GM12801 (cell line): ENCODE data around the gene C4B.

Experiments used
- TF ChIP-seq, protein P1 (sequence below): IDR thresholded peaks from one replicate; pipeline ENCODE4 v1.5.1; 2011; ENCODE audit warnings: control low read depth; ENCODE audit not compliant: insufficient read length; ENCODE audit errors: extremely low read depth

Gene C4B

GRCh38 chr6:32060966-32061655, 46.5 kb downstream of the C4B start:
- TF ChIP-seq, protein P1, sequence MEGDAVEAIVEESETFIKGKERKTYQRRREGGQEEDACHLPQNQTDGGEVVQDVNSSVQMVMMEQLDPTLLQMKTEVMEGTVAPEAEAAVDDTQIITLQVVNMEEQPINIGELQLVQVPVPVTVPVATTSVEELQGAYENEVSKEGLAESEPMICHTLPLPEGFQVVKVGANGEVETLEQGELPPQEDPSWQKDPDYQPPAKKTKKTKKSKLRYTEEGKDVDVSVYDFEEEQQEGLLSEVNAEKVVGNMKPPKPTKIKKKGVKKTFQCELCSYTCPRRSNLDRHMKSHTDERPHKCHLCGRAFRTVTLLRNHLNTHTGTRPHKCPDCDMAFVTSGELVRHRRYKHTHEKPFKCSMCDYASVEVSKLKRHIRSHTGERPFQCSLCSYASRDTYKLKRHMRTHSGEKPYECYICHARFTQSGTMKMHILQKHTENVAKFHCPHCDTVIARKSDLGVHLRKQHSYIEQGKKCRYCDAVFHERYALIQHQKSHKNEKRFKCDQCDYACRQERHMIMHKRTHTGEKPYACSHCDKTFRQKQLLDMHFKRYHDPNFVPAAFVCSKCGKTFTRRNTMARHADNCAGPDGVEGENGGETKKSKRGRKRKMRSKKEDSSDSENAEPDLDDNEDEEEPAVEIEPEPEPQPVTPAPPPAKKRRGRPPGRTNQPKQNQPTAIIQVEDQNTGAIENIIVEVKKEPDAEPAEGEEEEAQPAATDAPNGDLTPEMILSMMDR = no peak

- TF ChIP-seq, protein P1 = no peak
Observed at GRCh38 chr6:32064706-32065105, 50.1 kb downstream of the C4B start.

DNA sequence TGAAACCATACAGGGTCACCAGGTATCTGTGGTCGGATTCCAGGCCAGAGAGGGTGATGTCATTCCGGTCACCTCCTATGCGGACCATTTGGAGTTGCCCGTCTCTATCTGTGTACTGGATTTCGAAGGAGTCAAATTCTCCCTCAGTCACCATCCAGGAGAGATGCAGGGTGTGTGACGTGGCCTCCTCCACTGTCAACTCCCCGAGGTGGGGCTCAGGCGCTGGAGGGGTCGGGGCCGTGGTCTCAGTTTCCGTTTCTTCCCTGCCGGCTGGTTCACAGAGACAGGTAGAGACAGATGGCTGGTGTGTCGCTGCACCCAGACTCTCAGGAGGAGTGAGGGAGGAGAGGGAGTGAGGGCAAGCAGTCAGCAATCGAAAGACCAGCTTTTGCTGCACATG, 54.3 kb downstream of the C4B start:
- TF ChIP-seq, protein P1 = no peak

DNA sequence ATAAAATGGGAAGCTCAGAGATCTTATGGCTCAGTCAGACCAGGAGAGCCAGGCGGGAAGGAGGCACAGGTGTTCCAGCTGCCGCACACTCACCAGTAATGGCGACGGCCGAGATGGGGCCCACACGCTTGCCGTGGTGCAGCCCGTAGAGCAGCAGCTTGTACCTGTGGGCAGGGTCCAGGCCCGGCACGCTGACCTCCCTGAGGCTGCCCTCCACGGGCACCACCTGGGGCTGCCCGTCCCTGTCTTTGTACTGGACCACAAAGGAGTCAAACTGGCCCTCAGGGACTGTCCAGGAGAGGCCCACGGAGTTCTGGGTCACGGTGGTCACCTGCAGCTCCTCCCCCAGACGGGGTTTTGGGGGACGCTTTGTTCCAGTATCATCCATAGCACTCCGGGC, 54.9 kb downstream of the C4B start:
- TF ChIP-seq, protein P1 = no peak

DNA sequence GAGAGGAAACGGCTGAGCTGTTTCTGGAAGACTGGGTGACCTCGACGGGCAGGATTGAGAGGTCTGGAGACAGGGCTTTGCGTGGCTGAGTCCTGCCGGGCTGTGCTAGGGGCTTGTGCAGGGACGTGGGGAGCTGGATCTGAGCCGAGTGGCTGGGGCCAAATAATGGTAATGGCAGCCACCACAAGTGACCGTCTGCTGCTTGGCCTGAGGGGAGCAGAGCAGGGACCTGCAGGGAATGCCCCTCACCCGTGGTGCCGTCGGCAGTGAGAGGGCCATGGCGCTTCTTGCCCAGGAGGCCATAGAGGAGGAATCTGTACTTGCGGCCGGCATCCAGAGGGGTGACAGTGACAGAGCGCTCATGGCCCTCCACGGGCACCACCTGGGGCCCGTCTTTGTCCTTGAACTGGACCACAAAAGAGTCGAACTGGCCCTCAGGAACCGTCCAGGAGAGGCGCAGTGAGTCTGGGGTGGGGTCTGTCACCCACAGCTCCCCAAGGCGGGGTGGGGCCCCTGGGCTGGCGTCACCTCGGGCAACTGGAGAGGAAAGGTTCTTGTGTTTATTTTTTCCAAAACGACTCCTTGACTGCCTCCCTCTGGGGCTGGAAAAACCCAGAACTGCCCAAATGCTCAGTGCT, 55.4 kb downstream of the C4B start:
- TF ChIP-seq, protein P1 = no peak

DNA sequence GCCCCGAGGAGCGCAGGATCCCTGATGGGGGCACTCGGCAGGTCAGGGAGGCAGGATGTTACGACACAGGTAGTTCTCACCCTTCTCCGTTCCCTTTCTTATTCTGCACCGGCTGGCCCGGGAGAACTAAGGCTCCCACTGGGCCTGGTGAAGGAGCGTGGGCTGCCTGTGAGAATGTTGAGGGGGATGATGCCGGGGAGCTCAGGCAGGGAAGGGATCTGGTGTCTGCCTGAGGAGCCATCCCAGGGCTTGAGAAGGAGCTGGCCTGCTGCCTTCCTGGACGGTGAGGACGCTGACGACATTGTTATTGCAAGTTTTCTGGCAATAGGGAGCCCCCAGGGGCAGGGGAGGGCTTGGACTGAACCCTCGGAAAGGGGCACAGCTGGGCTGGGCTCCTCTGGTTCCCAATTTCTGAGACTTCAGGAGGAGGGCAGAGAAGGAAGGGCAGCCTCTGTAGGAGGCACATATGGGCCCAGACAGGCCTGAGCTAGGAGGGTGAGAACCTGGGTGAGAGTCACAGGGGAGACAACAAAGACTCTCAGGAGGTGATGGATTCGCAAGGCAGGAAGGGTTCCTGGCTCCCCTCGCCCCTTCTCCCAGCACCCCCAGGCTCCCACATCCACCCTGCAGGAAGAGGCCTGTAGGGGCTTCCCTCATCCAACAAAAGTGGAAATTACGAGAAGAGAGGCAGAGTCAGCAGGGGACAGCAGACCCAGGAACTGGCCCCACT, 56.4 kb downstream of the C4B start:
- TF ChIP-seq, protein P1 = no peak

DNA sequence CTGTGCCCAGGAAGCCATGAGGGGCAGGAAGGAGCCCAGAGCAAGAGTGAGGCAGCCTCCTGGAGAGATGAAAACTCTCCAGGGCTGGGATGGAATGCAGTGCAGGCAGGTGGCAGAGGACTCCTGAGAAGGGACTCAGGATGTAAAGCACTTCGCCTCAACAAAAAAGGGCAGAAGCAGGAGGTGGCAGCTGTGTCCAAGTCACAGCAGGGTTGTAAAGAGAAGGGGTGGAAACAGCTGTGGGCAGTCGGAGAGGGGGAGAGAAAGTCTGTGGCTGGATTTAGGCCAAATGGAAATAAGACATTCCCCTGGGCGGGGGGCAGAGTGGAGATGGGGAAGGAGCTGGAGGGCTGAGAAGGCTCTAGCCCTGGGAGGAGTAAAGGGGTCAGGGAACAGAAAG, 58.5 kb downstream of the C4B start:
- TF ChIP-seq, protein P1 = no peak
